ENCODE measurements around the gene ZNF236.
"Not testable (repeated sequence)": the region's sequence is repeated elsewhere in the genome, so short reads cannot be mapped to it uniquely, and the experiment has no call there.

ZNF236 gene

GRCh38 chr18:77012806-77013541 lies 190.6 kb downstream of the ZNF236 start:
- no peak for DNase-seq

- no peak for DNase-seq
Observed at GRCh38 chr18:77013811-77014521, 191.6 kb downstream of the ZNF236 start.

- DNase-seq, result no peak
Observed at GRCh38 chr18:77014538-77014937, 192.2 kb downstream of the ZNF236 start.

DNA sequence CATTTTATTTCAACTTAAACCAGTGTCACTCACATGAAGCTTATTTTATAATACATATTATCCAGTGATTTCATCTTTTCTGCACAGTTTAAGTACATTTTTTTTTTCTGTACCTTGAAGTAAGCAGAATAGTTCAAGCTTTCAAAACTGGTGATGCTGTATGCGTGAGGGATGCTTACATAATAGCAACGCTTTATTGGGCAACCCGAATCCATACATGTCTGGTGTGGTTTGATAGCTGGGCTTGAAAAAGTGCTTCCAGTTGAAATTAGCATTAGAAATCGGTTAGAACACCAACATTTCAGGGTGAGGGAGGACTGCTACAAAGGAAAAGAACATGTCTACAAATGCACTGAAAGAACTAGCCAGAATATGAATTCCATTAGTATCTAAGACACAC lies 192.8 kb downstream of the ZNF236 start:
- DNase-seq, result no peak

DNA sequence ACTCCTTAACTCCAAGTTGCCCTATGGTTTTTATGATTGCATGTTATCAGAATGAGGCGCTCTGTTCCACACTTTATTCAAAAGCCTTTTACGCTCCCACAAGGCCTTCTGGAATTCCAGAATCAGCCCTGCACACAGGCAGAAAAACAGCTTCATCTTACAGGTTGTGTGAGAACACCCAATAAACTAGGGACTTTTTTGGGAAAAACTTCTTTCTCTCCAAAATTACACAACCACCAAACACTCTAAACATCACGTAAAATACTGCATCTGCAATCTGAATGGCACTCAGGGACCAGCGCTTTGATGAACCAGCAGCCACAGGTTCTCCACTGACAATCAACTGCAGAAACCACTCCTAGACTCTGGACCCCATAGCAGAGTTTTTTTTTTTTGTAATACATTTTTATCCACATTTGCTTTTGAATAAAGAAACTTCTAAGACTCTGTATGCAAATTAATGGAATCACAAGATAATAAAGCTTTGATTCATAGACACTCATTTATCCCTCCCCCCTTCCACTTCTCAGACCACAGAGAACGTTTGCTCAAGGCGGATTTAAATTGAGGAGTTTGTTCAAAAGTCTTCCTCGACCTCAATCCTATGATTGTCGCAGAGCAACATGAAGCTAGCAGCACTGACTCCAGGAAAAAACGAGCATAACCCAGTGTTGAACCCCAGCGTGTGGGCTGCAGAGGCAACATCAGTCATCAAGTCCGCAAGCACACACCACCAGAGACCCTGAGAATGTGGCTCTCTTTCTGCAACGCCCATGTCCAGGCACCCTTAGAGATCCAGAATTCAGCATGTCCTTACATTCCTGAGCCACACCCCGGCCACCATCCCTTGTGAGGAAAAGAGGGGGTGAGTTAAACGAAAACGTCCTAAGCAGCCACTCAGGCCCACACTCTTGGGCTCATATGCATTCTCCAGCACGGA lies 193.7 kb downstream of the ZNF236 start:
- no peak for DNase-seq

DNA sequence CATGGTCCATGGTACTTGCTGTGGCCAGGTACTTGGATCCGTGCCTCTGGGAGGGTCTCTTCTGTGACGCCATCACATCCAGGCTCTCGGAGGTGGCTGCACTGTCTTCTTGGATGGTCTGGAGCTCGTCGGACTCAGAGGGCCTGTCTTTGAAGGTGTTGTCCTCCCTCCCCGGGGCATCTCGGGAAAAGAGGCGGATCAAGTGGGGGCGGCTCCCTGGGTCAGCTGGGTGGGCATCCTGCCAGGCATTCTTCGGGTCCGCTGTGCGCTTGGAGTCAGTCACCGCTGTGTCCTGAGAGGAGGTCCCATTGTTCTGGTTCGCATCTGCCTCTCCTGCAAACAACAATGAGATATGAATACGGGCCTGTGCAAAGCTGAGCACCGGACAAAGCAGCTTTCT lies 194.6 kb downstream of the ZNF236 start:
- DNase-seq, result no peak

- DNase-seq, result no peak
Observed at GRCh38 chr18:77017355-77017754, 195.0 kb downstream of the ZNF236 start.

GRCh38 chr18:77018650-77019049 lies 196.3 kb downstream of the ZNF236 start:
- not testable (repeated sequence) for DNase-seq

- DNase-seq, result no peak
Observed at GRCh38 chr18:77019641-77020040, 197.3 kb downstream of the ZNF236 start.
